Measurements from ENCODE around the gene AIM2.

DNA sequence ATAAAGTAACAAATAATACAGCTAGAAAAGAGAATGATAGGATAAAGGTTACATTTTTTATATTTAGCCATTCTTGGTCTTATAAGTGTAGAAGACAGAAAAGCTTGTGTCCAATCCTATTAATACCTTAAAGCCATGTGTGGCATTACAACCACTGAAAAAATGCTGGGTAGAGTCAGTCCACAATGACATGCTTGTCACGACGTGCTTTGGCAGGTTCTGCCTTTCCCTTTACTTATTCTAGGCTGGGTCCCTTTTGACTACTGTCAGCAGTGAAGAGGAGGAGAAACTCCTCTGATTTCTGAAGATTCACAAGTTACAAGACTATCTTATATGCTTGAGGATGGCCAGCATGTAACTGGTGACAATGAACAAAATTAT, 14.6 kb upstream of the AIM2 start:
- TF ChIP-seq, protein P1, sequence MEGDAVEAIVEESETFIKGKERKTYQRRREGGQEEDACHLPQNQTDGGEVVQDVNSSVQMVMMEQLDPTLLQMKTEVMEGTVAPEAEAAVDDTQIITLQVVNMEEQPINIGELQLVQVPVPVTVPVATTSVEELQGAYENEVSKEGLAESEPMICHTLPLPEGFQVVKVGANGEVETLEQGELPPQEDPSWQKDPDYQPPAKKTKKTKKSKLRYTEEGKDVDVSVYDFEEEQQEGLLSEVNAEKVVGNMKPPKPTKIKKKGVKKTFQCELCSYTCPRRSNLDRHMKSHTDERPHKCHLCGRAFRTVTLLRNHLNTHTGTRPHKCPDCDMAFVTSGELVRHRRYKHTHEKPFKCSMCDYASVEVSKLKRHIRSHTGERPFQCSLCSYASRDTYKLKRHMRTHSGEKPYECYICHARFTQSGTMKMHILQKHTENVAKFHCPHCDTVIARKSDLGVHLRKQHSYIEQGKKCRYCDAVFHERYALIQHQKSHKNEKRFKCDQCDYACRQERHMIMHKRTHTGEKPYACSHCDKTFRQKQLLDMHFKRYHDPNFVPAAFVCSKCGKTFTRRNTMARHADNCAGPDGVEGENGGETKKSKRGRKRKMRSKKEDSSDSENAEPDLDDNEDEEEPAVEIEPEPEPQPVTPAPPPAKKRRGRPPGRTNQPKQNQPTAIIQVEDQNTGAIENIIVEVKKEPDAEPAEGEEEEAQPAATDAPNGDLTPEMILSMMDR (IDR thresholded peaks at IDR 0.05) = no peak
- no peak for TF ChIP-seq POLR2A (IDR thresholded peaks at IDR 0.05)
- no peak for TF ChIP-seq EP300 (IDR thresholded peaks at IDR 0.05)

Data from upper lobe of left lung (tissue), 4 donors.